GM21447 (cell line): ENCODE data around the gene EEF1AKMT1.
"Not testable (repeated sequence)": the region's sequence is repeated elsewhere in the genome, so short reads cannot be mapped to it uniquely, and the experiment has no call there.

Source experiments
- ATAC-seq: cut with Tn5 transposase; IDR thresholded peaks from one replicate; pipeline ENCODE4 v1.9.1; 2021; ENCODE audit not compliant: unreplicated experiment

EEF1AKMT1 gene

DNA sequence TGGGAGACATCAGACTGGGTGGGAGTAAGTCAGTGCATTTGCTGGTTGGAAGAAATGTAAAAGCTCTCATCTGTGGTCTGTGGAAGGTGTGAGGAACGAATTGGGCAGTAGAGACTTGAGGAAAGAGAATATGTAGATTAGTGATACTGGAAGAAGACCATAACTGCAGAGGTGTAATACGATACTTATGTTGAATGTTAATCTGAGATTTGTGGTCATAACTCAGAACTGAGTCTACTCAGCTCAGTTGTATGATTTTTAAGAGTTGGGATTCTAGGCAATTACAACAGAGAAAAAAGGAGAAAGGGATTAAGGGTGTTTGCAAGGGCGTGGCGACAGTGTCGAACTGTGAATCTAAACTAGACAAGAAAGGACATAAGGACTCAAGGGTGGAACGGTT lies 73.5 kb downstream of the EEF1AKMT1 start:
- no peak for ATAC-seq

DNA sequence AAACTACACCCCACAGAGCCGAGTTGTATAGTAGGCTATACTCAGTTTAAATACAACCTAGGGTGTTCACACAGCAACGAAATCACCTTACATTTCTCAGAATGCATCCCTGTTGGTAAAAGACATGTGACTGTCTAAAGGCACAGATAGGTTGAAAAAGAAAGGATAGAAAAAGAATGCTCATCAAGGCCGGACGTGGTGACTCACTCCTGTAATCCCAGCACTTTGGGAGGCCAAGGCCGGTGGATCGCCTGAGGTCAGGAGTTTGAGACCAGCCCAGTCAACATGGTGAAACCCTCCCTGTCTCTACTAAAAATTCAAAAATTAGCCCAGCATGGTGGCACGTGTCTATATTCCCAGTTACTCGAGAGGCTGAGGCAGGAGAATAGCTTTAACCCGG lies 74.0 kb downstream of the EEF1AKMT1 start:
- ATAC-seq: no peak

DNA sequence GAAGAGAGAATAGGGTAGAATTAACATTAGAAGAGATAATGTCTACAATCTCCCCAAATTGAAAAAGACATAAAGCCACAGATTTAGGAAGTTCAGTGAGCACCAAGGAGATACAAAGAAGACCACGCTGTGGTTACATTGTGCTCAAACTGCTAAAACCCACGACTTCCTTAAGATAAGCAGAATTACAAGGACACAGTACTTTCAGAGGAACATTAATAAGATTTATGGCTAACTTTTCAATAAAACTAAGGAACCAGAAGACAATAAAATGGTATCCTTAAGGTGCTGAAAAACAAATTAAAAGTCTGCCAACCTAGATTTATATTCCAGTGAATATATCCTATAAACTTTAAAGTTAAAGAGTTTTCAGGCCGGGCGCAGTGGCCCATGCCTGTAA lies 77.7 kb downstream of the EEF1AKMT1 start:
- no peak for ATAC-seq

DNA sequence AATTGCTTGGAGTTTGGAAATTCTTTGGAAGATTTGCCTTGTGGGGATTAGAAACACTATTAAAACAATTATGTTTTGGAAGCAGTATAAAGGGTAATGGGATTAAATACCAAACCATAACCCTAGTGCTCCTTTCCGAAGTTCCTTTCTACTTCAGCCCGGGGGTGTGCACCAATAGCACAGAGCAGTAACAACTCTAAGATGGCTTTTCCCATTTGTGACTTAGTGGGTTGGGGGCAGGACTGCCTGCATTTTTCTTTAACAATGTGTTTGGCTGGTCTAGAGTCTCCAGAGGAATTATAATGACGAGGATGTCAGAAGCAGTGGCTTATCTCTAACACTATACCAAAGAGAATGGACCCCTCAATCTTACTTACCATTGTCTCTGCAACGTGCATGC lies 82.1 kb downstream of the EEF1AKMT1 start:
- ATAC-seq: no peak

DNA sequence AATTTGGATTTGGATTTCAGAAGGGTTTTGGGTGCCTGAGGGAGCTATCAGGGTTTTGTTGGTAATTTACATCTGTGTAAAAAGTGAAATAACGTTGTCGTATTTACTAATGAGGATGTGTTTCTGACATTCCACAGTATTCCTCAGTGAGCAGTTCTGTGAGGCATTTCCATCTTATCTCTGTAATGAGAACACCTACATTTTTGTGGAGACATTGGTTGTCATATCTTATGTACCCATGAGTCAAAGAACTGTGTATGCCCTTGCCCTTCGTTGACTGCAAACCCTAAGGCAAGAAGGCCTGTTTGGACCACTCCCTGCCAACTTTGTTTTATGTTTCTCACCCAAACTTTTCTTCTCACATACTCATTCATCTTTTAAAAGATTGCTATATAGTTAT lies 84.5 kb downstream of the EEF1AKMT1 start:
- no peak for ATAC-seq

DNA sequence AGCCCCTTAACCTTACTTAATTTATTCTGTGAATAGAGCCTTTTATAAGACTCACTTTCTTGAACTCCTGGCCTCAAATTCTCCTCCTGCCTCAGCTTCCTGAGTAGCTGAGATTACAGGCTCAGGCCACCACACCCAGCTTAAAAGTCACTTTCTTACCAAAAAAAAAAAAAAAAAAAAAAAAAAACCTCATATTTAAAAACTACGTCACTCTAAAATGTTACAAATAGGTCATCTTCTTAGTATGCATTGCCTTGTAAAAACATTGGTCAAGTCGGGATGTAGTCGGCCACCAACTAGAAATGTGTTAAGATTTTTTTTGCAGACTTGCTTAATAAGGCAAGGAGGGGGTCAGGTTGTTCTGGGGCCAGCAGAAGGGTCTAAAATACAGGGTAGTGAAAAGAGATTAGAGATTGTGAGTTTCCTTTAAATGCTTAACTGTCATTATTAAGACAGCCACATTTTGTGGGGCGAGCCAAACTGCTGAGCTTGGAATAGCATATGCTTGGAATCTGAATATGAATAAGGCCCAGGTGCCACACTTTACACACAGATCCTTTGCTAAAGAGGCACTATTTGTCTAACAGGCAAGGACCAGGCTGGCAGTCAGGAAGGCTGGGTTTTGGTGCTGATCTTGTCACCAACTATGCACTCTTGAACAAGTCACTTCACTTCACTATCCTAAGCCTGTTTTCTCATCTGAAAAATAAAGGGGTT lies 86.7 kb downstream of the EEF1AKMT1 start:
- ATAC-seq: no peak

DNA sequence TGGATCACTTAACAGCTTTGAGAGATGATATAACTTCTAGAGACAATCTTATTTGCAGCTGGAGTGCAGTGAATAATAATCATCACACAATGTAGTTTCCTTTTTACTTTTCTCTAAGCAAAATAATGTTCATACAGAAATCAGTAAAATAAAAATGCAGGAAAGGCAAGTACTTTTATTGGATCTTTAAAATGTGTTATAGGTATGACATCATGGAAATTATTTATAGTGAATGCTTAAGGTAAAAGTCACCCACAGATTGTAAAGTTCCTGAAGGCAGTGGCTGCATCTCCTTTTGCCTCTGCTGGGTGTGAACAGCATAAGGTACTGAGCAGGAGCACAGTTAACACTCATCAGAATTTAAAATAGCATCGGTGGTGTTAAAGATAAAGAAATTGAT lies 87.6 kb downstream of the EEF1AKMT1 start:
- ATAC-seq: no peak

DNA sequence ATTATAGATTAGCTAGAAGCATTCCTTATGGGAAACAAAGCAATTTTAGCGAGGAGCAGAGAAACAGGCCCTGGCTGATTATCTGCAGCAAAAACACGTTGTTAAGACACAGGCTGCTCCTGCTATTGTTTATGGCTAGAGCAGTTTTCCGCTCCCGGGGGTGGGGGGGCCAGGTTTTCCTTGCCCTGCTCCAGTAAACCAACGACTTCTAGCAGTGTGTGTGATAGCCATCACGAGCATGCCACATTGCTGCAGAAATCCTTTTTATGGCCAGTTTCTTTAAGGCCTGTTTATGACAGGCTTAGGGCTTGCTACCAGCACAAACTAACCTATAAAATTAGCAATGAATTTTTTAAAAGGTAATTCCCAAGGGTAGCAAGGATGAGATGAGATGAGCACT lies 88.7 kb downstream of the EEF1AKMT1 start:
- ATAC-seq: no peak

DNA sequence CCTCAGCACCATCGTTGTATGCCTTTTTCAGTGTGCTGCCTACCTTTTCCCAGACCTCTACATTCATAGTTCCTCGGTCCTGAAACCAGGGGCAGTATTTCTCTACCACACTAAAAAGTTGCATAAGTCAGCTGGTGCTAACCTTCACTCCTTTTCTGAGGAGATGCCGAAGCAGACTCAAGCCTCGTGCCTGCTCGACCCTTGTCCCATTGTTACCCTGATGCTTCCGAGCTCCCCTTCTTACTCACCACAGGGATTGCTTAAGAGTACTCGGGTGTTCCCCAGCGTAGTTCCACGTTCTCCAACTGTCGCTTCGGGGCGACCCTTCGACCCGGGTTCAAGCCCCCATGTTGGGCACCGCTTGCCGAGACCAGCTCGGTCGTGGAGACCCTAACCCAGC lies 89.2 kb downstream of the EEF1AKMT1 start:
- no peak for ATAC-seq

DNA sequence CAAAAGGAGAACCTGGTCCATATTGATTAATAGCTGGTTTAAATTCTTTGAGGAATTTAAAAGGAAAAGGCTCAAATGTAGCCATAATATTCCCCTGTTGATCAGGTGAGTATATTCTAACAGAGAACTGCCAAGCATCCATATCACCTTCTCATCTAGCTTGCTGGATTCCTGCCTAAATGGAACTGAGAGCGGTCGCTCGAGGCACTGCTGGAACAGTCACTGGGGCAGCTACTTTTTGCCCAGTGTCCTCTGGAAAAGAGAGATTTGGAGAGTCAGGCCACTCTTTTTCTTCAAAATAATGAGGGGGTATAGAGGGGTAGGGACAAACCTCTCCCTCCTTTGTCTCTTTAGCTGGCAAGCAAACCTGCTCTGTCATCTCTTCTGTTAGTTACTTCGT lies 89.7 kb downstream of the EEF1AKMT1 start:
- no peak for ATAC-seq

DNA sequence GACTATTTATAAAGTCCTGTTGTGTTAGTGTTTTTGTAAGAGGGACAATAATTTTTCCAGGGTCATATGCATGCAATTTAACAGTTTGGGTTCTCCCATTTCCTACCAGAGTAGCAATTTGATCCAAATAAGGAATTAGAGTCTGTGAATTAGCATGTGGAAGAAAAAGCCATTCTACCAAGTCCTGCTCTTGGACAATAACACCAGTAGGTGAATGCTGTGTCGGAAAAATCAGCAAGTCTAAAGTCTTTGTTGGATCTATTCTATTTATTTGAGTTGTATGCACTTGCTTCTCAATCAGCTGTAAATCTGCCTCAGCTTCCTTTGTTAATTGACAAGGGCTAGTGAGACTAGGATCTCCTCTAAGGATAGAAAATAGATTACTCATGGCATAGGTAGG lies 91.7 kb downstream of the EEF1AKMT1 start:
- no peak for ATAC-seq

DNA sequence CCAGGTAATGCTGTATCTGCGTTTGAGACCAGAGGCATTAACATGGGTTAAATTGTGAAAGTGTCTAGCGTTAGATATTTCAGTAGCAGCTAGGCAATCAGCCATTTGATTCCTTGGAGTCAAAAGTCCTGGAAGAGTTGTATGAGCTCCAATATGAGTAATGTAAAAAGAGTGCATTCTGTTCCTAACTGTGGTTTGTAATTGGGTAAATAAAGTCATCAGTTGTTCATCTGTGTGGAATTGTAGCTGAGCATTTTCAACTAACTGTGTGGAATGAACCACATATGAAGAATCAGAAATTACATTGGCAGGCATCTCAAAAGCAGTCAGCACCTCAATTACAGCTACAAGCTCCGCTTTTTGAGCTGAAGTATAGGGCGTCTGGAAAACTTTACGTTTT lies 92.3 kb downstream of the EEF1AKMT1 start:
- ATAC-seq: not testable (repeated sequence)

DNA sequence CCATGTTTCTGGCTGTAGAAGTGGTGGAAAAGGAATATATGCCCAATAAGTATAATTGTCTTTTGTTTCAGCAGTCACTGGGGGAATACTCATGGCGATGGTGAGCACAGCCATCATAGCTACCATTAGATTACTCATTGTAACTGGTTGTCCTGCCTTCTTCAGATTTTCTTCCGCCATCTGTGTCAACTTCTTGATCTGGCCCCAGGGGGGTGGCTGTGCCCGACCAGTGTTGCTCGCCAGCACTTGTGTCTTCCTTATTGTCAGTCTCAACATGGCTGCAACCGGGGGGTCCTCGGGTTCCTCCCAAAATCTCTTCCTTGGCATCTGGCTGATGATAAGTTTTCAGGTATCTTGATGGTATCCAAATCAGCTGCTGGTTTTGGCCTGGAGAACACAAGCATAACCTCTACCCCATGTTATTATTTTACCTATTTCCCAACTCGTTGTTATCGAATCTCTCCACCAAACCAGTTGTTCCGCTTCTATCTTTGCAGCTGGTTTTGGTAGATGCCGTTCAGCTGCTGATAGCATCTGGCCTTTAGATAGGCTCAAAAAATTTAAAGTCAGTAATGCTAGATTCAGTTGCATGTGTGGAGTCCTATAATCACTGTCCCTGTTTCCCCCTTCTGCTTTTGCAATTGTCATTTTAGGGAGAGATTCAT lies 93.2 kb downstream of the EEF1AKMT1 start:
- ATAC-seq: no peak

DNA sequence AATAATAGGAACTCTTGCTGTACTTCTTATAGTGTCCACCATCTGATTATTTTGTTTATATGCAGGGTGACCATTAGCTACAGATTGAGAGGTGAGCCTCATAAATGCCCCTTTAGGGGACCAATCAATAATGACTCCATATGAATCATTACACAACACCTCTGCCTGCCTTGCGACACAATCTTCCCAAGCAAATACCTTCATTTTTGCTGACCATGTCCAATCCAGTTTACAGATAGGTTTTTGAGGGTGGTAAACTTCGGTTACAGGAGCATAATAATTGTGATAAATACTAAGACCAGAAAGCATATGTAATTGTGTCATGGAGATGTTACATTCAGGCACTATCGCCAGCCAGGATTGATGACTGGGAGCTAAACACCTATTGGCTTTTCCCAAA lies 93.9 kb downstream of the EEF1AKMT1 start:
- no peak for ATAC-seq
